Measurements from ENCODE around the gene KCNE5. TPM values are rescaled to one million over a fixed set of nuclear protein-coding genes. Genes with fewer than 3 reads are reported as not detected.

The KCNE5 gene
- total and polyA plus RNA-seq, 9 of the 15 experiments (the other 6 are each of a cell fraction or from before 2014, with no cell fraction given), result 0.08 to 0.38 (median 0.21) TPM; not detected in 1

DNA sequence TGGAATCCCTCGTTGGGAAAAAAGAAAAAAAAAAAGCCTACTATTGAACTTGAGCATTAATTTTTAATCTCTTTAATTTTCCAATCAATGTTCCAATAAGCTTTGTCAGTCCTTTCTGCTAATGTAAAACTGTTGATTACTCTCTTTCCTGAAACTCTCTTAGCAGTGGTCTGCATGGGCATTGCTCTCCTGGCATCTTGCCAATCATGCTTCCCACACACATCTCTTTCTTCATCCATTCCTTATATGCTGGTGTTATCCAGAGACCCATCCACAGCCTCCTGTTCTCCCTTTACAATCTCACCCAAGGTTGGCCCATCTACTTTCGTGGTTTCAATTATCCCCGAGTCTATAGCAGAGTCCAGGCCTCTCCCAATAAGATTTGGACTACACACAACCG, 31.8 kb upstream of the KCNE5 start:
- ChIA-PET CTCF (ENCODE audit: low intra/inter-chr PET ratio) (no interaction called here), POLR2A (no interaction called here)
- 73% methylated on average over 4 of the region's 4 CpGs for WGBS (ENCODE audit: insufficient coverage, low coverage, missing lambda C conversion rate)
- no peaks in the 10 kb centered on the region for H3K27me3 ChIP-seq (ENCODE audit: control insufficient read depth in 2 of 2, insufficient read depth in 2 of 2, low read length in 2 of 2)
- no peak overlapping the region for H3K27ac ChIP-seq (ENCODE audit: extremely low read depth, low read depth, low read length)
- H4K20me1 ChIP-seq (replicated peaks; ENCODE audit: control insufficient read depth, insufficient read depth, low read length), result no peaks in the 10 kb centered on the region
- no peak for DNase-seq (ENCODE audit: extremely low read depth in 1 of 4, low spot score in 3 of 4)
- no TSS peak for BruUV-seq (replicated peaks)
- intact Hi-C loops (cut with micrococcal nuclease) (no loop called here), in situ Hi-C loops (cut with MboI) (no loop called here)
- no peaks in the 10 kb centered on the region for H3K79me2 ChIP-seq (ENCODE audit: control insufficient read depth, insufficient read depth, low read length)
- no peak overlapping the region for H3K4me3 ChIP-seq
- H3K9ac ChIP-seq (ENCODE audit: insufficient read depth in 1 of 2, low read depth in 2 of 2, low read length in 2 of 2), result no peak overlapping the region
- no peaks in the 10 kb centered on the region for H3K9me3 ChIP-seq (replicated peaks; ENCODE audit: control insufficient read depth, insufficient read depth, low read depth, low read length)
- peaks cover 36% of the 10 kb centered on the region; the same call in 2 of the 3 replicates for H3K36me3 ChIP-seq (ENCODE audit: control insufficient read depth, insufficient read depth, low read length)
- peak; percentile 74 for TF ChIP-seq NFIX (CRISPR knock-in tag; IDR thresholded peaks at IDR 0.05; ENCODE audit: low read depth)
- TF ChIP-seq, protein P1, sequence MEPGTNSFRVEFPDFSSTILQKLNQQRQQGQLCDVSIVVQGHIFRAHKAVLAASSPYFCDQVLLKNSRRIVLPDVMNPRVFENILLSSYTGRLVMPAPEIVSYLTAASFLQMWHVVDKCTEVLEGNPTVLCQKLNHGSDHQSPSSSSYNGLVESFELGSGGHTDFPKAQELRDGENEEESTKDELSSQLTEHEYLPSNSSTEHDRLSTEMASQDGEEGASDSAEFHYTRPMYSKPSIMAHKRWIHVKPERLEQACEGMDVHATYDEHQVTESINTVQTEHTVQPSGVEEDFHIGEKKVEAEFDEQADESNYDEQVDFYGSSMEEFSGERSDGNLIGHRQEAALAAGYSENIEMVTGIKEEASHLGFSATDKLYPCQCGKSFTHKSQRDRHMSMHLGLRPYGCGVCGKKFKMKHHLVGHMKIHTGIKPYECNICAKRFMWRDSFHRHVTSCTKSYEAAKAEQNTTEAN (CRISPR knock-in tag; IDR thresholded peaks at IDR 0.05), result no peak
- TF ChIP-seq ZNF12 (CRISPR knock-in tag; IDR thresholded peaks at IDR 0.05), result no peak
- TF ChIP-seq GABPB1 (CRISPR knock-in tag; IDR thresholded peaks at IDR 0.05), result no peak
- TF ChIP-seq NFIC (IDR thresholded peaks at IDR 0.05), result peak; percentile 90
- no peak for TF ChIP-seq HEY1 (CRISPR knock-in tag; IDR thresholded peaks at IDR 0.05; ENCODE audit: borderline replicate concordance)
- no peak overlapping the region for H3K4me2 ChIP-seq (ENCODE audit: insufficient read depth, low read length)
- H3K4me1 ChIP-seq (replicated peaks in 1 of 2; ENCODE audit: control insufficient read depth in 2 of 2, insufficient read depth in 2 of 2, low read length in 2 of 2), result no peaks in the 10 kb centered on the region
- ATAC-seq, result no peak
- no peaks in the 10 kb centered on the region for H3K9me1 ChIP-seq (ENCODE audit: control insufficient read depth, insufficient read depth, low read length)
- no peak overlapping the region for H2AFZ ChIP-seq (ENCODE audit: low read depth, low read length)
- FAIRE-seq, result no peak

Data from K562 (cell line).